IMR-90 (cell line): Measurements from ENCODE around the gene TTYH3. TPM values are rescaled to one million over a fixed set of nuclear protein-coding genes. Genes with fewer than 3 reads are reported as not detected.

ENCODE experiments used
- ATAC-seq: fragments of 200-7000 bp; cut with Tn5 transposase; 2 replicates; pipeline ENCODE4 v1.9.1; 2020; ENCODE audit warnings: low read depth, mild to moderate bottlenecking, moderate library complexity
- BruUV-seq: library from RNA; stranded (reverse); fragments of 400-500 nt; replicated peaks from 2 replicates; lab custom pipeline; 2021; lab: Mats Ljungman, UMichigan
- CTCF ChIA-PET: fragments of 300-600 bp; formaldehyde crosslinking; extraction: SDS; loops from one replicate; lab custom pipeline; 2021; ENCODE audit warnings: antibody characterized with exemption; lab: Yijun Ruan, JAX
- POLR2A ChIA-PET: fragments of 300-600 bp; sonication (Branson Sonifier 250); formaldehyde crosslinking; loops from one replicate; lab custom pipeline; 2022; ENCODE audit warnings: antibody characterized with exemption; ENCODE audit not compliant: unreplicated experiment; lab: Charles Lee
- DNase-seq: peaks from one replicate; pipeline ENCODE4 v3.0.0; 2013
- H2AFZ ChIP-seq: replicated peaks from 2 replicates; pipeline ENCODE3; 2013; ENCODE audit warnings: low read length, mild to moderate bottlenecking; ENCODE audit not compliant: poor library complexity
- H2AK5ac ChIP-seq: 2 replicates; pipeline ENCODE4 v1.6.1; 2013; ENCODE audit warnings: low read depth, low read length, inconsistent platforms
- H2AK9ac ChIP-seq: replicated peaks from 2 replicates; pipeline ENCODE3; 2013; ENCODE audit warnings: mild to moderate bottlenecking, low read depth, low read length, moderate library complexity; ENCODE audit not compliant: poor library complexity
- H2BK120ac ChIP-seq: 2 replicates; pipeline ENCODE4 v1.6.1; 2013; ENCODE audit warnings: low read depth, low read length, inconsistent platforms
- H2BK15ac ChIP-seq: 3 replicates; pipeline ENCODE4 v1.6.1; 2013; ENCODE audit warnings: low read depth, low read length, inconsistent platforms
- H2BK20ac ChIP-seq: 2 replicates; pipeline ENCODE4 v1.6.1; 2013; ENCODE audit warnings: low read depth, mild to moderate bottlenecking, inconsistent platforms, low read length, moderate library complexity
- H2BK5ac ChIP-seq: 2 replicates; pipeline ENCODE4 v1.6.1; 2013; ENCODE audit warnings: mild to moderate bottlenecking, low read depth, low read length, inconsistent platforms; ENCODE audit not compliant: poor library complexity, severe bottlenecking
- H3K14ac ChIP-seq: replicated peaks from 2 replicates; pipeline ENCODE4 v1.6.1; 2013; ENCODE audit warnings: low read depth, low read length, inconsistent platforms
- H3K18ac ChIP-seq: 2 replicates; pipeline ENCODE4 v1.6.1; 2013; ENCODE audit warnings: low read depth, low read length, control low read depth
- H3K23ac ChIP-seq: 2 replicates; pipeline ENCODE4 v1.6.1; 2013; ENCODE audit warnings: low read depth, low read length, inconsistent platforms
- H3K27ac ChIP-seq: 2 replicates; pipeline ENCODE4 v1.5.1; 2013; ENCODE audit warnings: mild to moderate bottlenecking, control low read depth, low read length; ENCODE audit not compliant: insufficient read depth
- H3K27me3 ChIP-seq: 2 replicates; pipeline ENCODE4 v1.6.1; 2013; ENCODE audit warnings: low read length; ENCODE audit not compliant: control insufficient read depth, insufficient read depth
- H3K36me3 ChIP-seq: 2 replicates; pipeline ENCODE4 v1.6.1; 2013; ENCODE audit warnings: low read length, mixed read lengths; ENCODE audit not compliant: control insufficient read depth, insufficient read depth
- H3K4ac ChIP-seq: 2 replicates; pipeline ENCODE4 v1.6.1; 2013; ENCODE audit warnings: low read depth, low read length, inconsistent platforms
- H3K4me1 ChIP-seq: 2 replicates; pipeline ENCODE4 v1.6.1; 2013; ENCODE audit warnings: low read length, mixed read lengths; ENCODE audit not compliant: control insufficient read depth, insufficient read depth
- H3K4me2 ChIP-seq: 2 replicates; pipeline ENCODE4 v1.6.1; 2013; ENCODE audit warnings: low read depth, mild to moderate bottlenecking, control low read depth, low read length, moderate library complexity
- H3K4me3 ChIP-seq: 2 replicates; pipeline ENCODE4 v1.5.1; 2013; ENCODE audit warnings: low read depth, mild to moderate bottlenecking, control low read depth, low read length, moderate library complexity; ENCODE audit not compliant: insufficient read depth
- H3K56ac ChIP-seq: 2 replicates; pipeline ENCODE4 v1.6.1; 2013; ENCODE audit warnings: low read length, inconsistent platforms; ENCODE audit not compliant: insufficient read depth; ENCODE audit errors: extremely low read depth
- H3K79me1 ChIP-seq, 2 experiments: 2 replicates each; pipeline ENCODE4 v1.6.1; 2013; ENCODE audit warnings: low read length in 2 of 2, inconsistent platforms in 1 of 2, low read depth in 1 of 2
- H3K9ac ChIP-seq: 2 replicates; pipeline ENCODE4 v1.6.1; 2013; ENCODE audit warnings: low read depth, low read length, control low read depth
- H3K9me1 ChIP-seq: 2 replicates; pipeline ENCODE4 v1.6.1; 2013; ENCODE audit warnings: low read length, inconsistent platforms; ENCODE audit not compliant: insufficient read depth
- H3K9me3 ChIP-seq: 2 replicates; pipeline ENCODE4 v1.6.1; 2013; ENCODE audit warnings: low read length; ENCODE audit not compliant: control insufficient read depth, insufficient read depth
- H4K20me1 ChIP-seq: 2 replicates; pipeline ENCODE4 v1.6.1; 2013; ENCODE audit warnings: low read length, inconsistent platforms; ENCODE audit not compliant: insufficient read depth
- H4K5ac ChIP-seq: 2 replicates; pipeline ENCODE4 v1.6.1; 2013; ENCODE audit warnings: mild to moderate bottlenecking, low read depth, low read length, control low read depth
- H4K8ac ChIP-seq, 2 experiments: 2 replicates each; pipeline ENCODE4 v1.6.1; 2013; ENCODE audit warnings: low read depth in 2 of 2, low read length in 2 of 2, control low read depth in 1 of 2, inconsistent platforms in 1 of 2
- H4K91ac ChIP-seq: 2 replicates; pipeline ENCODE4 v1.6.1; 2013; ENCODE audit warnings: low read depth, low read length, inconsistent platforms; ENCODE audit not compliant: insufficient read depth
- BHLHE40 ChIP-seq: fragments of 150-350 bp; IDR thresholded peaks from 2 replicates; pipeline ENCODE4 v1.6.1; 2016; ENCODE audit warnings: mild to moderate bottlenecking, low read depth, low read length
- CEBPB ChIP-seq: IDR thresholded peaks from 2 replicates; pipeline ENCODE4 v1.6.1; 2012; ENCODE audit warnings: low read depth, low read length, improper control_type of control experiment
- CHD1 ChIP-seq: IDR thresholded peaks from 2 replicates; pipeline ENCODE4 v1.6.1; 2012; ENCODE audit warnings: low read depth, low read length, improper control_type of control experiment
- CTCF ChIP-seq: conservative IDR thresholded peaks from 2 replicates; pipeline ENCODE4 v1.5.1; 2012; ENCODE audit warnings: mild to moderate bottlenecking, low read depth, low read length, improper control_type of control experiment
- FOS ChIP-seq: fragments of 150-350 bp; IDR thresholded peaks from 2 replicates; pipeline ENCODE4 v1.6.1; 2016; ENCODE audit warnings: low read depth, low read length
- MAFK ChIP-seq: IDR thresholded peaks from 2 replicates; pipeline ENCODE4 v1.6.1; 2012; ENCODE audit warnings: low read depth, low read length, improper control_type of control experiment
- MAZ ChIP-seq: IDR thresholded peaks from 2 replicates; pipeline ENCODE4 v1.6.1; 2012; ENCODE audit warnings: low read depth, mild to moderate bottlenecking, low read length, improper control_type of control experiment, moderate library complexity, borderline replicate concordance
- MXI1 ChIP-seq: IDR thresholded peaks from 2 replicates; pipeline ENCODE4 v1.6.1; 2012; ENCODE audit warnings: low read depth, mild to moderate bottlenecking, low read length, moderate library complexity, borderline replicate concordance
- NFE2L2 ChIP-seq: fragments of 150-350 bp; IDR thresholded peaks from 2 replicates; pipeline ENCODE4 v1.6.1; 2016; ENCODE audit warnings: low read depth, mild to moderate bottlenecking, low read length
- POLR2A ChIP-seq: IDR thresholded peaks from 2 replicates; pipeline ENCODE4 v1.6.1; 2012; ENCODE audit warnings: mild to moderate bottlenecking, low read depth, low read length
- RAD21 ChIP-seq: IDR thresholded peaks from 2 replicates; pipeline ENCODE4 v1.6.1; 2012; ENCODE audit warnings: low read length, improper control_type of control experiment
- RCOR1 ChIP-seq: IDR thresholded peaks from 2 replicates; pipeline ENCODE4 v1.6.1; 2012; ENCODE audit warnings: mild to moderate bottlenecking, low read length, improper control_type of control experiment; ENCODE audit not compliant: insufficient replicate concordance
- RFX5 ChIP-seq: IDR thresholded peaks from 2 replicates; pipeline ENCODE4 v1.8.0; 2012; ENCODE audit warnings: low read depth, mild to moderate bottlenecking, low read length, moderate library complexity
- SMC3 ChIP-seq: fragments of 150-350 bp; IDR thresholded peaks from 2 replicates; pipeline ENCODE4 v1.6.1; 2016; ENCODE audit warnings: low read depth, mild to moderate bottlenecking, antibody characterized with exemption, low read length, moderate library complexity
- WGBS, 2 experiments: methylation state at CpG; one replicate each; pipeline versions ENCODE4 v1.1.5 to v1.1.7; 2013; ENCODE audit warnings: missing lambda C conversion rate in 2 of 2; ENCODE audit not compliant: insufficient read length in 1 of 2; ENCODE audit errors: extremely low coverage in 2 of 2; 5-methylcytosine and 5-hydroxymethylcytosine counted together
- dilution Hi-C: fragments of 300-500 bp; cut with HindIII; formaldehyde crosslinking; loops from one replicate; pipeline ENCODE4 v1.14.3; 2018; ENCODE audit warnings: low sequenced_read_pairs; ENCODE audit not compliant: unreplicated experiment
- in situ Hi-C: fragments of 300-500 bp; cut with MboI; formaldehyde crosslinking; loops from 3 replicates; pipeline ENCODE4 v1.14.3; 2019; ENCODE audit warnings: low sequenced_read_pairs, inconsistent platforms, mixed read lengths
- intact Hi-C: fragments of 100-400 bp; cut with micrococcal nuclease; formaldehyde crosslinking; loops from 2 replicates; pipeline ENCODE4 v1.10.0; 2022
- polyA plus RNA-seq, 3 experiments: library from polyadenylated mRNA; depleted of rRNA; stranded (reverse); fragments of >200 nt; gene quantifications; 2 replicates each; pipeline ENCODE4 v1.2.3, GENCODE V29; 2012; ENCODE audit warnings: low replicate concordance in 1 of 3
- total RNA-seq: library from RNA; depleted of rRNA; stranded (reverse); fragments of >200 nt; gene quantifications from 2 replicates; pipeline ENCODE4 v1.2.3, GENCODE V29; 2012
- TF ChIP-seq, protein P1 (sequence below): fragments of 150-350 bp; IDR thresholded peaks from 2 replicates; pipeline ENCODE4 v1.6.1; 2017; ENCODE audit warnings: mild to moderate bottlenecking, antibody characterized with exemption, low read length, low read depth
- TF ChIP-seq, protein P2 (sequence below): fragments of 150-350 bp; IDR thresholded peaks from 2 replicates; pipeline ENCODE4 v1.6.1; 2016; ENCODE audit warnings: low read depth, mild to moderate bottlenecking, low read length, moderate library complexity, borderline replicate concordance

TTYH3 gene
- total and polyA plus RNA-seq, 2 of the 4 experiments (the other 2 are of a cell fraction), result 5.6 to 82.6 TPM

DNA sequence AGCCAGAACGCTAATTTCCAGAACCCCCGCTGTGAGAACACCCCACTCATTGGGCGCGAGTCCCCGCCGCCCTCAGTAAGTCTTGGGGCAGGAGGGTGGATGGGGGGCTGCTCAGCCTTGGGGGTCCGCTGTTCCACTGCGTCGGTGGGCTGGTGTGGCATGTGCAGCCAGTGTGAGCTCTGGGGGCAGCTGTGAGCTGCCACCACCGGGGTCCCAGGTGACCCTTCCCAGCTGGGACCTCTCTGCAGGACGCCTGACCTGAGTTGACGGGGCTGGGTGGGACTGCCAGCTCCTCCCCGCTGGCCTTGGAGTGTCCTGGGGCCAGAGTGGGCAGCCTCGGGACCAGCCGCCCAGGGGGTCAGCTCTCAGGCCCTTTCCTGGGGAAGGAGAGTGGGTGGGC is 27.2 kb downstream of the TTYH3 start:
- Histone ChIP-seq H2BK120ac (no peak overlapping the region), H2AK5ac (no peak overlapping the region), H3K18ac (no peak overlapping the region), H2AFZ (no peak overlapping the region), H4K91ac (no peak overlapping the region), H3K27ac (no peak overlapping the region), H3K23ac (no peak overlapping the region), H3K4me3 (no peak overlapping the region), H3K9ac (no peak overlapping the region), H3K14ac (no peak overlapping the region), H3K79me1 (peaks cover 7 to 34% of the 10 kb centered on the region in 2 experiments; a peak in 2 of 4 replicates), H3K9me1 (no peaks in the 10 kb centered on the region; the same call in 1 of the 2 replicates), H3K4me2 (no peak overlapping the region), H2AK9ac (no peak overlapping the region), H3K56ac (no peak overlapping the region), H3K27me3 (no peaks in the 10 kb centered on the region), H3K4ac (no peak overlapping the region), H2BK15ac (no peak overlapping the region), H2BK20ac (no peak overlapping the region), H4K20me1 (peaks cover 28% of the 10 kb centered on the region), H3K4me1 (no peaks in the 10 kb centered on the region), H2BK5ac (no peak overlapping the region), H4K5ac (no peak overlapping the region), H4K8ac (no peak overlapping the region), H3K36me3 (peaks cover 61% of the 10 kb centered on the region), H3K9me3 (no peaks in the 10 kb centered on the region)
- intact Hi-C loops (no loop called here), dilution Hi-C loops (no loop called here), in situ Hi-C loops (no loop called here)
- ATAC-seq, result no peak
- TF ChIP-seq MAFK (no peak), SMC3 (no peak), BHLHE40 (no peak), POLR2A (no peak), NFE2L2 (no peak), CTCF (no peak), CEBPB (no peak), RFX5 (no peak), FOS (no peak), RCOR1 (no peak), MXI1 (no peak), CHD1 (no peak), RAD21 (no peak), MAZ (no peak)
- TF ChIP-seq, protein P1, sequence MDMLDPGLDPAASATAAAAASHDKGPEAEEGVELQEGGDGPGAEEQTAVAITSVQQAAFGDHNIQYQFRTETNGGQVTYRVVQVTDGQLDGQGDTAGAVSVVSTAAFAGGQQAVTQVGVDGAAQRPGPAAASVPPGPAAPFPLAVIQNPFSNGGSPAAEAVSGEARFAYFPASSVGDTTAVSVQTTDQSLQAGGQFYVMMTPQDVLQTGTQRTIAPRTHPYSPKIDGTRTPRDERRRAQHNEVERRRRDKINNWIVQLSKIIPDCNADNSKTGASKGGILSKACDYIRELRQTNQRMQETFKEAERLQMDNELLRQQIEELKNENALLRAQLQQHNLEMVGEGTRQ, result no peak
- TF ChIP-seq, protein P2, sequence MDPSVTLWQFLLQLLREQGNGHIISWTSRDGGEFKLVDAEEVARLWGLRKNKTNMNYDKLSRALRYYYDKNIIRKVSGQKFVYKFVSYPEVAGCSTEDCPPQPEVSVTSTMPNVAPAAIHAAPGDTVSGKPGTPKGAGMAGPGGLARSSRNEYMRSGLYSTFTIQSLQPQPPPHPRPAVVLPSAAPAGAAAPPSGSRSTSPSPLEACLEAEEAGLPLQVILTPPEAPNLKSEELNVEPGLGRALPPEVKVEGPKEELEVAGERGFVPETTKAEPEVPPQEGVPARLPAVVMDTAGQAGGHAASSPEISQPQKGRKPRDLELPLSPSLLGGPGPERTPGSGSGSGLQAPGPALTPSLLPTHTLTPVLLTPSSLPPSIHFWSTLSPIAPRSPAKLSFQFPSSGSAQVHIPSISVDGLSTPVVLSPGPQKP, result no peak
- ChIA-PET CTCF (no interaction called here), POLR2A (no interaction called here)
- 81% methylated on average over 6 of the region's 15 CpGs; no CpG with 5 or more reads in 1 of the 2 experiments for WGBS, 2 experiments
- BruUV-seq, result no TSS peak
- no peak for DNase-seq
